Trophoblast cell (in vitro differentiated cells and primary cell): ENCODE measurements around the gene PAK6.

ENCODE experiments used
- DNase-seq, 2 donors: peaks; one replicate each; pipeline ENCODE4 v3.0.0-alpha.2; 2016
- H2AFZ ChIP-seq: 2 replicates; pipeline ENCODE4 v1.6.1; 2013; ENCODE audit warnings: low read length, moderate library complexity, mild to moderate bottlenecking; ENCODE audit not compliant: insufficient read depth, poor library complexity
- H2AK5ac ChIP-seq: 2 replicates; pipeline ENCODE4 v1.6.1; 2013; ENCODE audit warnings: mild to moderate bottlenecking, low read length
- H2BK120ac ChIP-seq: 2 replicates; pipeline ENCODE4 v1.6.1; 2013; ENCODE audit warnings: low read length, mild to moderate bottlenecking, moderate library complexity; ENCODE audit not compliant: insufficient read depth, poor library complexity
- H2BK12ac ChIP-seq: 2 replicates; pipeline ENCODE4 v1.6.1; 2013; ENCODE audit warnings: mild to moderate bottlenecking, low read length, moderate library complexity
- H2BK5ac ChIP-seq: 2 replicates; pipeline ENCODE4 v1.6.1; 2013; ENCODE audit warnings: low read length, low read depth, moderate library complexity, mild to moderate bottlenecking; ENCODE audit not compliant: poor library complexity
- H3K14ac ChIP-seq: 2 replicates; pipeline ENCODE4 v1.6.1; 2013; ENCODE audit warnings: mild to moderate bottlenecking, low read length
- H3K18ac ChIP-seq: 2 replicates; pipeline ENCODE4 v1.6.1; 2013; ENCODE audit warnings: mild to moderate bottlenecking, low read length
- H3K23ac ChIP-seq: 2 replicates; pipeline ENCODE4 v1.6.1; 2013; ENCODE audit warnings: low read length
- H3K27ac ChIP-seq: 2 replicates; pipeline ENCODE4 v1.5.1; 2013; ENCODE audit warnings: low read depth, mild to moderate bottlenecking, inconsistent platforms, low read length, moderate library complexity
- H3K27me3 ChIP-seq: 2 replicates; pipeline ENCODE4 v1.6.1; 2013; ENCODE audit warnings: inconsistent platforms, mild to moderate bottlenecking, low read length, moderate library complexity; ENCODE audit not compliant: insufficient read depth
- H3K36me3 ChIP-seq, 2 experiments: 1 replicate in 1 of 2; 2 replicates in 1 of 2; pipeline ENCODE4 v1.6.1; 2013; ENCODE audit warnings: low read length in 2 of 2, mild to moderate bottlenecking in 2 of 2, moderate library complexity in 1 of 2; ENCODE audit not compliant: insufficient read depth in 2 of 2, control insufficient read depth in 1 of 2
- H3K4ac ChIP-seq: 2 replicates; pipeline ENCODE4 v1.6.1; 2013; ENCODE audit warnings: low read depth, mild to moderate bottlenecking, low read length, moderate library complexity
- H3K4me1 ChIP-seq, 2 experiments: 1 replicate in 1 of 2; 2 replicates in 1 of 2; pipeline ENCODE4 v1.6.1; 2013; ENCODE audit warnings: low read length in 2 of 2, mild to moderate bottlenecking in 2 of 2, moderate library complexity in 1 of 2; ENCODE audit not compliant: insufficient read depth in 2 of 2, control insufficient read depth in 1 of 2
- H3K4me2 ChIP-seq: 2 replicates; pipeline ENCODE4 v1.6.1; 2013; ENCODE audit warnings: inconsistent platforms, mild to moderate bottlenecking, low read length, moderate library complexity
- H3K4me3 ChIP-seq: 2 replicates; pipeline ENCODE4 v1.5.1; 2013; ENCODE audit warnings: mild to moderate bottlenecking, low read depth, low read length, inconsistent platforms
- H3K79me1 ChIP-seq: one replicate; pipeline ENCODE4 v1.6.1; 2013; ENCODE audit warnings: low read length
- H3K79me2 ChIP-seq: 2 replicates; pipeline ENCODE4 v1.6.1; 2013; ENCODE audit warnings: low read length, mild to moderate bottlenecking; ENCODE audit not compliant: control insufficient read depth, insufficient read depth, poor library complexity
- H3K9ac ChIP-seq: 2 replicates; pipeline ENCODE4 v1.6.1; 2013; ENCODE audit warnings: mild to moderate bottlenecking, low read length
- H3K9me3 ChIP-seq: 2 replicates; pipeline ENCODE4 v1.6.1; 2013; ENCODE audit warnings: low read depth, mild to moderate bottlenecking, control low read depth, inconsistent platforms, low read length; ENCODE audit not compliant: insufficient read depth
- H4K12ac ChIP-seq: 2 replicates; pipeline ENCODE4 v1.6.1; 2013; ENCODE audit warnings: low read depth, mild to moderate bottlenecking, low read length, moderate library complexity
- H4K8ac ChIP-seq: 2 replicates; pipeline ENCODE4 v1.6.1; 2013; ENCODE audit warnings: low read depth, mild to moderate bottlenecking, low read length, moderate library complexity
- H4K91ac ChIP-seq: one replicate; pipeline ENCODE4 v1.6.1; 2013; ENCODE audit warnings: low read depth, mild to moderate bottlenecking, low read length, moderate library complexity
- WGBS: extraction: QIAGEN DNeasy Blood & Tissue Kit; methylation state at CpG from one replicate; pipeline ENCODE4 v1.1.7; 2013; ENCODE audit warnings: missing lambda C conversion rate; ENCODE audit not compliant: insufficient read length, insufficient coverage; ENCODE audit errors: extremely low coverage; 5-methylcytosine and 5-hydroxymethylcytosine counted together

The PAK6 gene

GRCh38 chr15:40270246-40270995 is 31.6 kb downstream of the PAK6 start:
- Histone ChIP-seq H3K4ac (no peak overlapping the region), H3K36me3 (peaks cover 0 to 2% of the 10 kb centered on the region in 2 experiments), H4K91ac (no peak overlapping the region), H3K18ac (no peak overlapping the region), H3K4me3 (no peak overlapping the region), H3K27ac (no peak overlapping the region), H3K9ac (no peak overlapping the region), H3K79me2 (no peaks in the 10 kb centered on the region), H2AFZ (no peak overlapping the region), H3K79me1 (peaks cover 6% of the 10 kb centered on the region), H3K23ac (no peak overlapping the region), H3K4me2 (no peak overlapping the region), H2BK5ac (no peak overlapping the region), H4K12ac (no peak overlapping the region), H2BK12ac (no peak overlapping the region), H3K14ac (no peak overlapping the region), H4K8ac (no peak overlapping the region), H2BK120ac (no peak overlapping the region), H3K9me3 (peaks cover 3% of the 10 kb centered on the region), H3K4me1 (peaks cover 15% of the 10 kb centered on the region in 2 experiments), H3K27me3 (no peaks in the 10 kb centered on the region), H2AK5ac (no peak overlapping the region)
- DNase-seq: no peak
- no CpG with 5 or more reads among the region's 11 CpGs for WGBS

- peaks cover 3% of the 10 kb centered on the region for H3K9me3 ChIP-seq
- H2AK5ac ChIP-seq: no peak overlapping the region
- no peak overlapping the region for H2BK5ac ChIP-seq
- no peak overlapping the region for H3K4ac ChIP-seq
- no peak for DNase-seq
- H2BK12ac ChIP-seq: no peak overlapping the region
- WGBS: no CpG with 5 or more reads among the region's 25 CpGs
- no peak overlapping the region for H2AFZ ChIP-seq
- H3K79me2 ChIP-seq: no peaks in the 10 kb centered on the region
- no peak overlapping the region for H3K27ac ChIP-seq
- H4K91ac ChIP-seq: no peak overlapping the region
- H4K12ac ChIP-seq: no peak overlapping the region
- H3K4me3 ChIP-seq: no peak overlapping the region
- H3K4me2 ChIP-seq: no peak overlapping the region
- H3K4me1 ChIP-seq: peaks cover 6% of the 10 kb centered on the region in 2 experiments
- H3K14ac ChIP-seq: no peak overlapping the region
- no peak overlapping the region for H2BK120ac ChIP-seq
- H3K27me3 ChIP-seq: no peaks in the 10 kb centered on the region
- no peak overlapping the region for H3K9ac ChIP-seq
- no peak overlapping the region for H3K18ac ChIP-seq
- H4K8ac ChIP-seq: no peak overlapping the region
- peaks cover 0 to 2% of the 10 kb centered on the region in 2 experiments for H3K36me3 ChIP-seq
- no peak overlapping the region for H3K23ac ChIP-seq
- H3K79me1 ChIP-seq: no peaks in the 10 kb centered on the region
Measured at GRCh38 chr15:40271685-40272484, 33.0 kb downstream of the PAK6 start.

- Histone ChIP-seq H3K4me3 (no peak overlapping the region), H3K23ac (no peak overlapping the region), H3K9me3 (peaks cover 3% of the 10 kb centered on the region), H3K79me1 (no peaks in the 10 kb centered on the region), H2AFZ (no peak overlapping the region), H4K8ac (no peak overlapping the region), H3K79me2 (no peaks in the 10 kb centered on the region), H3K27me3 (no peaks in the 10 kb centered on the region), H3K18ac (no peak overlapping the region), H3K36me3 (peaks cover 0 to 2% of the 10 kb centered on the region in 2 experiments), H3K4me1 (peaks cover 3 to 4% of the 10 kb centered on the region in 2 experiments), H2AK5ac (no peak overlapping the region), H4K12ac (no peak overlapping the region), H2BK12ac (no peak overlapping the region), H4K91ac (no peak overlapping the region), H3K9ac (no peak overlapping the region), H2BK5ac (no peak overlapping the region), H3K4ac (no peak overlapping the region), H3K27ac (no peak overlapping the region), H3K14ac (no peak overlapping the region), H3K4me2 (no peak overlapping the region), H2BK120ac (no peak overlapping the region)
- DNase-seq: no peak
- no CpG with 5 or more reads among the region's 20 CpGs for WGBS
Measured at GRCh38 chr15:40272485-40273056, 33.7 kb downstream of the PAK6 start.

GRCh38 chr15:40273428-40273827 is 34.6 kb downstream of the PAK6 start:
- Histone ChIP-seq H3K14ac (no peak overlapping the region), H3K23ac (no peak overlapping the region), H3K79me1 (no peaks in the 10 kb centered on the region), H4K91ac (no peak overlapping the region), H3K18ac (no peak overlapping the region), H4K12ac (no peak overlapping the region), H2AFZ (no peak overlapping the region), H3K4ac (no peak overlapping the region), H3K9ac (no peak overlapping the region), H2BK12ac (no peak overlapping the region), H2AK5ac (no peak overlapping the region), H2BK5ac (no peak overlapping the region), H3K36me3 (peaks cover 0 to 2% of the 10 kb centered on the region in 2 experiments), H4K8ac (no peak overlapping the region), H2BK120ac (no peak overlapping the region), H3K27ac (no peak overlapping the region), H3K4me3 (no peak overlapping the region), H3K9me3 (peaks cover 2% of the 10 kb centered on the region), H3K79me2 (no peaks in the 10 kb centered on the region), H3K27me3 (no peaks in the 10 kb centered on the region), H3K4me2 (no peak overlapping the region), H3K4me1 (peaks cover 0 to 2% of the 10 kb centered on the region in 2 experiments)
- no peak for DNase-seq
- WGBS: no CpG with 5 or more reads among the region's 9 CpGs
